CD4-positive, alpha-beta T cell treated with Interleukin-15 for 1 hour (primary cell): ENCODE data around the gene THTPA.

Experiments used
- DNase-seq: peaks from one replicate; pipeline ENCODE4 v3.0.0-alpha.2; 2020

The THTPA gene

GRCh38 chr14:23555882-23556699 is at the start of gene THTPA:
TSS of gene THTPA (plus strand) at chr14:23556271. CDS start at chr14:23556758, 487 bp downstream.
- peak; percentile 93 for DNase-seq

- DNase-seq = no peak
Measured at GRCh38 chr14:23512156-23512555, 43.9 kb upstream of the THTPA start.

GRCh38 chr14:23513005-23513817 is 42.9 kb upstream of the THTPA start:
- no peak for DNase-seq

- no peak for DNase-seq
Measured at GRCh38 chr14:23513818-23514643, 42.0 kb upstream of the THTPA start.

- no peak for DNase-seq
Measured at GRCh38 chr14:23514644-23514957, 41.5 kb upstream of the THTPA start.

GRCh38 chr14:23517650-23518326 is 38.3 kb upstream of the THTPA start:
- DNase-seq = no peak

GRCh38 chr14:23518709-23519108 is 37.4 kb upstream of the THTPA start:
- no peak for DNase-seq

- no peak for DNase-seq
Measured at GRCh38 chr14:23520899-23521533, 35.1 kb upstream of the THTPA start.

GRCh38 chr14:23521785-23522640 is 34.1 kb upstream of the THTPA start:
- no peak for DNase-seq

- DNase-seq = no peak
Measured at GRCh38 chr14:23522643-23523198, 33.4 kb upstream of the THTPA start.

GRCh38 chr14:23523229-23524016 is 32.6 kb upstream of the THTPA start:
- no peak for DNase-seq

GRCh38 chr14:23524954-23525353 is 31.1 kb upstream of the THTPA start:
- DNase-seq = no peak

- no peak for DNase-seq
Measured at GRCh38 chr14:23525611-23526010, 30.5 kb upstream of the THTPA start.

GRCh38 chr14:23528555-23528954 is 27.5 kb upstream of the THTPA start:
- DNase-seq = no peak

- DNase-seq = no peak
Measured at GRCh38 chr14:23529016-23529415, 27.1 kb upstream of the THTPA start.

GRCh38 chr14:23530375-23531055 is 25.6 kb upstream of the THTPA start:
- no peak for DNase-seq

GRCh38 chr14:23531391-23531790 is 24.7 kb upstream of the THTPA start:
- DNase-seq = no peak

- no peak for DNase-seq
Measured at GRCh38 chr14:23532658-23533057, 23.4 kb upstream of the THTPA start.

- no peak for DNase-seq
Measured at GRCh38 chr14:23533652-23534435, 22.2 kb upstream of the THTPA start.
